Measurements from ENCODE around the gene RABIF. TPM values are rescaled to one million over a fixed set of nuclear protein-coding genes. Genes with fewer than 3 reads are reported as not detected.
"Not testable (repeated sequence)": the region's sequence is repeated elsewhere in the genome, so short reads cannot be mapped to it uniquely, and the experiment has no call there.

Gene RABIF
- total RNA-seq = 1 to 10 TPM; 8.1 to 8.8 TPM

GRCh38 chr1:202888531-202889360 lies at the start of gene RABIF:
Gene RABIF, minus strand, starts transcription at chr1:202889149. Its CDS starts 51 bp downstream, at chr1:202889098.
- Mint-ChIP-seq H3K27ac (peak within 1 kb of the TSS; percentile 88 to 99), H3K36me3 (peaks cover 0 to 12% of the 10 kb centered on the region in 2 donors), H3K9me3 (no peaks in the 10 kb centered on the region)
- DNase-seq (ENCODE audit: low spot score in 2 of 2) (peak; percentile 94 to 98), ATAC-seq (peak; percentile 91 to 95)

GRCh38 chr1:202938287-202938925 lies 49.5 kb upstream of the RABIF start:
- Mint-ChIP-seq H3K27ac (no peak overlapping the region), H3K9me3 (no peaks in the 10 kb centered on the region), H3K36me3 (no peaks in the 10 kb centered on the region)
- ATAC-seq (no peak), DNase-seq (ENCODE audit: low spot score in 2 of 2) (no peak)

DNA sequence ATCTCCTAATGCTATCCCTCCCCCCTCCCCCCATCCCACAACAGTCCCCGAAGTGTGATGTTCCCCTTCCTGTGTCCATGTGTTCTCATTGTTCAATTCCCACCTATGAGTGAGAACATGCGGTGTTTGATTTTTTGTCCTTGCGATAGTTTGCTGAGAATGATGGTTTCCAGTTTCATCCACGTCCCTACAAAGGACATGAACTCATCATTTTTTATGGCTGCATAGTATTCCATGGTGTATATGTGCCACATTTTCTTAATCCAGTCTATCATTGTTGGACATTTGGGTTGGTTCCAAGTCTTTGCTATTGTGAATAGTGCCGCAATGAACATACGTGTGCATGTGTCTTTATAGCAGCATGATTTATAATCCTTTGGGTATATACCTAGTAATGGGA lies 47.5 kb upstream of the RABIF start:
- ATAC-seq; DNase-seq (ENCODE audit: low spot score in 2 of 2); H3K27ac Mint-ChIP-seq; H3K9me3 Mint-ChIP-seq; H3K36me3 Mint-ChIP-seq: not testable (repeated sequence)

- no peaks in the 10 kb centered on the region for H3K36me3 Mint-ChIP-seq
- no peaks in the 10 kb centered on the region for H3K9me3 Mint-ChIP-seq
- no peak overlapping the region for H3K27ac Mint-ChIP-seq
- DNase-seq (ENCODE audit: low spot score in 2 of 2) = no peak
- peak in 1 of 2 donors; percentile 13 for ATAC-seq
Measured at GRCh38 chr1:202935844-202936243, 46.9 kb upstream of the RABIF start.

DNA sequence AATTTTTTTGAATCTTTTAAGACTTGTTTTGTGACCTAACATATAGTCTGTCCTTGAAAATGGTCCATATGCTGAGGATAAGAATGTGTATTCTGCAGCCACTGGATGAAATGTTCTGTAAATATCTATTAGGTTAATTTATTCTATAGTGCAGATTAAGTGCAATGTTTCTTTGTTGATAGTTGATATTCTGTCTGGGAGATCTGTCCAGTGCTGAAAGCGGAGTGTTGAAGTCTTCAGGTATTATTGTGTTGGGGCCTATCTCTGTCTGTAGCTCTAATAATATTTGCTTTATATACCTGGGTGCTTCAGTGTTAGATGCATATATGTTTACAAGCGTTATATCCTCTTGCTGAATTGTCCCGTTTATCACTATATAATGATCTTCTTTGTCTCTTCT lies 45.8 kb upstream of the RABIF start:
- DNase-seq (ENCODE audit: low spot score in 2 of 2) (no peak), ATAC-seq (no peak)
- H3K9me3 Mint-ChIP-seq = no peaks in the 10 kb centered on the region
- no peak overlapping the region for H3K27ac Mint-ChIP-seq
- no peaks in the 10 kb centered on the region for H3K36me3 Mint-ChIP-seq

GRCh38 chr1:202932476-202932875 lies 43.5 kb upstream of the RABIF start:
- ATAC-seq (no peak), DNase-seq (ENCODE audit: low spot score in 2 of 2) (no peak)
- H3K27ac Mint-ChIP-seq = no peak overlapping the region
- no peaks in the 10 kb centered on the region for H3K36me3 Mint-ChIP-seq
- H3K9me3 Mint-ChIP-seq = no peaks in the 10 kb centered on the region

DNA sequence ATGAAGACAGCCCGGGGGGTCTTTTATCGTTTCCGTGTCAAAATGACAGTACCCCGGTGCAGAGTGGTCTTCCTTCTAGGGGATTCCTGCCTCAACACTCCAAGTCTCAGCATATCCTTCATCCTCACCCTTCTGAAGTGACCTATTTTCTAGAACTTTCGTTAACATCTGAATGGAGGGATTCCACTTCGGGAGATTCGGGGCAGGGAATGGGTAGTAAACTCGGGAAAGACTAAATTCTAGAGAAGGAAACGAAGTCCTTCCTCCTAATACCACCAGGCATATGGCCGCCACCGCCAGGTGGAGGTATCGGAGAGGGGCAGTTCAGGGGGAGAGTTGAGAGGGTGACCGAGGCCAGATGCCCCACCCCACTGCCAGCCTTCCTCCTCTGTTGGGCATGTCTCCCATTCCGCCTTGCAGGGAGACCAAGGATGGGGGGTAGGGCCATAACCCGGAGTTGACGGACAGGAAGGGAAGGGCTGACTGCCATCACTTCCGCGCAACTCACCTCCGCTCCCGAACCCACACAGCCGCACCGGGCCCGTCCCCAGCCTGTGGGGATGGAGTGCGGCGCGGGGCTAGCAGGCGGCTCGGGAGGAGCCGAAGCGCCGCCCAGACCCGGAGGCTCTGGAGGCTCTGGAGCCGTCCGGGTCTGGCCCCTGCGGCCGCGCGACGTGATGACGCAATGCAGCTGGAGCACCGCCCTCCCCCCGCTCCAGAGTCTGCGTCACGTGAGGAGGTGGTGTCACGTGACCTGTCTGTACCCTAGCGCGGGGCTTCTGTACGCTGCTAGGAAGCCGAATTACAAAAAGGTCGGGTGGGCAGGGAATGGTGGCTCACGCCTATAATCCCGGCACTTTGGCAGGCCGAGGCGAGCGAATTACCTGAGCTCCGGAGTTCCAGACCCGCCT lies 37.9 kb upstream of the RABIF start, which contains the start of gene KLHL12:
Gene KLHL12, minus strand, starts transcription at position 654 of the 911 bp plus-strand sequence. CDS start 2,072 bp downstream, outside the sequence.
- no peaks in the 10 kb centered on the region for H3K9me3 Mint-ChIP-seq
- H3K36me3 Mint-ChIP-seq = peaks cover 8 to 26% of the 10 kb centered on the region in 2 donors
- peak; percentile 93 to 96 for DNase-seq (ENCODE audit: low spot score in 2 of 2)
- ATAC-seq = peak; percentile 97 to 98
- H3K27ac Mint-ChIP-seq = peak within 1 kb of the TSS; percentile 94 to 96

GRCh38 chr1:202923533-202923932 lies 34.6 kb upstream of the RABIF start:
- H3K36me3 Mint-ChIP-seq = peaks cover 8 to 26% of the 10 kb centered on the region in 2 donors
- DNase-seq (ENCODE audit: low spot score in 2 of 2) = no peak
- no peak overlapping the region for H3K27ac Mint-ChIP-seq
- no peaks in the 10 kb centered on the region for H3K9me3 Mint-ChIP-seq
- ATAC-seq = no peak

DNA sequence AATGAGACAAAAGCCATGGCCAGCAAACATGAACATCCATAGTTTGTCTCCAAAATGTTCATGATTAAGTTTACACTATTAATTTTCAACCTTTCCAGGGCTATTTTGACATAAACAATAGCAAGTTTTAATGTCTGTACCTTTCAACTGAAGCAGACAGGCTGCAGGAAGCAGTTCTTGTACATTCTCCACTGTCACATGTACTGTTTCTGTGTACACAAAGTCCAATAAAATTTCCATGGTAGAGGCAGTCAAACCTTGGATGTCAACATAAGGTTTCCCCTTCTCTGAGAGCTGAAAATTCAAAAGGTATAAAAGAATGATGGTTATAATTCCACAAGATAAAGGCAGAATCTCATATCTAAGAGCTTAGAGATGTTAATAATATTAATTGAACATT lies 30.7 kb upstream of the RABIF start:
- no peaks in the 10 kb centered on the region for H3K9me3 Mint-ChIP-seq
- ATAC-seq (no peak), DNase-seq (ENCODE audit: low spot score in 2 of 2) (no peak)
- no peak overlapping the region for H3K27ac Mint-ChIP-seq
- H3K36me3 Mint-ChIP-seq = peaks cover 0 to 19% of the 10 kb centered on the region in 2 donors

- Mint-ChIP-seq H3K27ac (no peak overlapping the region), H3K36me3 (peaks cover 0 to 10% of the 10 kb centered on the region in 2 donors), H3K9me3 (no peaks in the 10 kb centered on the region)
- ATAC-seq = no peak
- no peak for DNase-seq (ENCODE audit: low spot score in 2 of 2)
Measured at GRCh38 chr1:202915146-202915545, 26.2 kb upstream of the RABIF start.

GRCh38 chr1:202912476-202912875 lies 23.5 kb upstream of the RABIF start:
- not testable (repeated sequence) for ATAC-seq; DNase-seq (ENCODE audit: low spot score in 2 of 2); H3K9me3 Mint-ChIP-seq
- Mint-ChIP-seq H3K27ac (peak overlapping the region; percentile 9 to 11), H3K36me3 (peaks cover 0 to 10% of the 10 kb centered on the region in 2 donors)

GRCh38 chr1:202909494-202909893 lies 20.5 kb upstream of the RABIF start:
- DNase-seq (ENCODE audit: low spot score in 2 of 2) (no peak), ATAC-seq (no peak)
- peak overlapping the region in 1 of 2 donors; percentile 4 for H3K27ac Mint-ChIP-seq
- no peaks in the 10 kb centered on the region for H3K9me3 Mint-ChIP-seq
- peaks cover 0 to 10% of the 10 kb centered on the region in 2 donors for H3K36me3 Mint-ChIP-seq

GRCh38 chr1:202908998-202909397 lies 20.0 kb upstream of the RABIF start:
- DNase-seq (ENCODE audit: low spot score in 2 of 2) (no peak), ATAC-seq (no peak)
- H3K36me3 Mint-ChIP-seq = peaks cover 0 to 8% of the 10 kb centered on the region in 2 donors
- no peaks in the 10 kb centered on the region for H3K9me3 Mint-ChIP-seq
- H3K27ac Mint-ChIP-seq = no peak overlapping the region

GRCh38 chr1:202905331-202905730 lies 16.4 kb upstream of the RABIF start:
- Mint-ChIP-seq H3K9me3 (no peaks in the 10 kb centered on the region), H3K36me3 (no peaks in the 10 kb centered on the region), H3K27ac (no peak overlapping the region)
- ATAC-seq = no peak
- DNase-seq (ENCODE audit: low spot score in 2 of 2) = no peak

DNA sequence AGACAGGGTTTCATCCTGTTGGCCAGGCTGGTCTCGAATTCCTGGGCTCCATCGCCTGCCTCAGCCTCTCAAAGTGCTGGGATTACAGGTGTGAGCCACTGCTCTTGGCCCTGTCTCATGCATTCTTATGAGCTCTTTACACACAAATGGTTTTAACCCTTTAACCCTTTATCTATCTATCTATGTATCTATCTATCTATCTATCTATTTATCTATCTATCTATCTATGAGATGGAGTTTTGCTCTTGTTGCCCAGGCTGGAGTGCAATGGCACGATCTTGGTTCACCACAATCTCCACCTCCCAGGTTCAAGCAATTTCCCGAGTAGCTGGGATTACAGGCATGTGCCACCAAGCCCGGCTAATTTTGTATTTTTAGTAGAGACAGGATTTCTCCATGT lies 14.9 kb upstream of the RABIF start:
- not testable (repeated sequence) for ATAC-seq; H3K9me3 Mint-ChIP-seq; H3K27ac Mint-ChIP-seq; DNase-seq (ENCODE audit: low spot score in 2 of 2); H3K36me3 Mint-ChIP-seq

DNA sequence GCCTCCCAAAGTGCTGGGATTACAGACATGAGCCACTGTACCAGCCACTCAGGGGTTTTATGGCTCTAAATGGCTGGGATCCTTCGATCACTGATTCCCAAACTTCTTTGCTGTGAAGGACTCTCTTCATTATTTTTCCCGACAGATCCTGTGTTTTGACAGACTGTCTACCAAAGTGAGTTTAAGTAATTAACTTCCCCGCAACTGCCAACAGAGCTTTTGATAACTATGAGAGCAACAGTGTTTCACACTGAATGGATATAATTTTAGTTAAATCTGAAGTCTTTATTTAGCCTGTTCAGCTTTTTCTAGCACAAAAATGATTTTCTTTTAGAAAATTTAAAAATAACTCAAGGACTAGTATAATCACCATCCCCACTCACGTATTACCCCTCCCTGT lies 12.6 kb upstream of the RABIF start:
- Mint-ChIP-seq H3K36me3 (no peaks in the 10 kb centered on the region), H3K27ac (no peak overlapping the region)
- DNase-seq (ENCODE audit: low spot score in 2 of 2) = no peak

DNA sequence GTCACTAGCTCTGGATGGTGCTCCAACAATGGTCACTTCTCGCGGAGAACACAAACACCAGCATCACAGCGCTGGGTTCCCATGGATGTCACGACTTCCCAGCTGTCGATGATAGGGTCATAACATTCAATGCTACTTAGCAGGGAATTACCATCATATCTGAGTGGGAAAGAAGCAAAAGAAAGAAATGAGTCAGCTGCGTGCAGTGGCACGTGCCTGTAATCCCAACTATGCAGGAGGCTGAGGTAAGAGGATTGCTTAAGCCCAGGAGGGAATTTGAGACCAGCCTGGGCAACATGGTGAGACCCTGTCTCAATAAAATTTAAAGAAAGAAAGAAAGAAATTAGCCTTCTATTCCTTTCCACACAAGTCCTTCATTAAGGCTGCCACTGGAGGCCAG lies 3.6 kb upstream of the RABIF start:
- no peak for ATAC-seq
- no peak for DNase-seq (ENCODE audit: low spot score in 2 of 2)
- H3K9me3 Mint-ChIP-seq = no peaks in the 10 kb centered on the region
- no peak overlapping the region for H3K27ac Mint-ChIP-seq
- peaks cover 0 to 17% of the 10 kb centered on the region in 2 donors for H3K36me3 Mint-ChIP-seq

More for the DNA sequence above, 12.6 kb upstream of the RABIF start:
- no peak for ATAC-seq
- H3K9me3 Mint-ChIP-seq = no peaks in the 10 kb centered on the region
